Measurements from ENCODE around the gene ARL6IP4. TPM values are rescaled to one million over a fixed set of nuclear protein-coding genes. Genes with fewer than 3 reads are reported as not detected.

Gene ARL6IP4
- total and polyA plus RNA-seq, 2 of the 4 experiments (the other 2 are of a cell fraction): 161 to 254 TPM

DNA sequence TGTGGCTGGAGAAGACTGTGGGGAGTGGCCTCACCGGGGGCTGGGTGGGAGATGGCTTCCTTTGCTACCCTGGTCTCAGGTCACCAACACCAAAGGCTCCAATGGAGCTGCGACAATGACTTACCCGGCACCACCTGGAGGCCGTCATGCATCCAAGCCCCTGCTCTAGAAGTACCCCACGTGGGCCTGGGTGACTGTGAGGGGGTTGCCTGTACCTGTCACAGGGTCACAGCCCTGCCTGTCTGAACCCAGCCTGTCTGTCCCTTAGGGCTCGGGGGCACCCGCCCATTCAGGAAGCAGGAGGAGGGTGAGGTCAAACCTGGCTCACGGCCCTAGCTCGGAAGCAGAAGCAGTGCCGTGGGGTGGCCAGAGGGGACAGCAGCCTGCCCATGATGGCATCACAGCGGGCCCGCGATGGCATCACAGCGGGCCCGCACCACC is 33.1 kb upstream of the ARL6IP4 start (continued):
- TF ChIP-seq USF2 (IDR thresholded peaks at IDR 0.05; ENCODE audit: low read depth, low read length) (no peak), SMC3 (IDR thresholded peaks at IDR 0.05; ENCODE audit: low read depth, low read length) (no peak), CTCF (conservative IDR thresholded peaks at IDR 0.05; ENCODE audit: low read depth, low read length) (no peak)

Measured in IMR-90 (cell line).